Hepatic stellate cell (primary cell): ENCODE measurements around the gene FAM174C.

ENCODE experiments used
- DNase-seq: peaks from one replicate; pipeline ENCODE4 v3.0.0; 2011; ENCODE audit warnings: low spot score

The FAM174C gene

GRCh38 chr19:1261798-1262622, 13.3 kb upstream of the FAM174C start:
- DNase-seq = no peak

- DNase-seq = no peak
Observed at GRCh38 chr19:1262623-1263123, 12.7 kb upstream of the FAM174C start.

GRCh38 chr19:1263188-1263587, 12.1 kb upstream of the FAM174C start:
- no peak for DNase-seq

- peak; percentile 94 for DNase-seq
Observed at GRCh38 chr19:1264801-1265614, 10.3 kb upstream of the FAM174C start.

- DNase-seq = peak; percentile 93
Observed at GRCh38 chr19:1265615-1266128, 9.7 kb upstream of the FAM174C start.

- peak; percentile 95 for DNase-seq
Observed at GRCh38 chr19:1266129-1266915, 9.0 kb upstream of the FAM174C start.

GRCh38 chr19:1266916-1267476, 8.3 kb upstream of the FAM174C start:
- DNase-seq = peak; percentile 79

- DNase-seq = no peak
Observed at GRCh38 chr19:1267477-1268225, 7.7 kb upstream of the FAM174C start.

- no peak for DNase-seq
Observed at GRCh38 chr19:1268226-1269064, 6.9 kb upstream of the FAM174C start.

- peak; percentile 98 for DNase-seq
Observed at GRCh38 chr19:1269065-1269477, 6.3 kb upstream of the FAM174C start, which contains the start of gene CIRBP. Gene CIRBP, plus strand, starts transcription at chr19:1269332. Its CDS starts 1,602 bp downstream, at chr19:1270934.

- DNase-seq = peak; percentile 90
Observed at GRCh38 chr19:1269478-1270212, 5.7 kb upstream of the FAM174C start.

- DNase-seq = no peak
Observed at GRCh38 chr19:1270213-1270853, 5.0 kb upstream of the FAM174C start.

- no peak for DNase-seq
Observed at GRCh38 chr19:1270854-1271527, 4.3 kb upstream of the FAM174C start.

- no peak for DNase-seq
Observed at GRCh38 chr19:1271528-1272422, 3.6 kb upstream of the FAM174C start.

- DNase-seq = no peak
Observed at GRCh38 chr19:1272423-1273262, 2.7 kb upstream of the FAM174C start.
